ENCODE measurements around the gene FARP1. TPM values are rescaled to one million over a fixed set of nuclear protein-coding genes. Genes with fewer than 3 reads are reported as not detected.

Gene FARP1
- total and polyA plus RNA-seq, 2 of the 13 experiments (the other 11 are each of a cell fraction or from before 2014, with no cell fraction given), result 70.6 to 126 TPM

- Histone ChIP-seq H3K9me3 (ENCODE audit: low read length) (no peaks in the 10 kb centered on the region), H3K36me3 (replicated peaks in 1 of 2; ENCODE audit: control insufficient read depth in 1 of 2, insufficient read depth in 2 of 2, low read length in 2 of 2) (no peaks in the 10 kb centered on the region), H4K20me1 (ENCODE audit: insufficient read depth, low read length) (peaks cover 22% of the 10 kb centered on the region), H3K9ac (ENCODE audit: insufficient read depth, low read depth, low read length) (peak overlapping the region; percentile 85), H3K79me2 (ENCODE audit: insufficient read depth, low read length) (peaks cover 39% of the 10 kb centered on the region), H3K27me3 (ENCODE audit: control insufficient read depth in 1 of 2, insufficient read depth in 2 of 2, low read length in 2 of 2) (no peaks in the 10 kb centered on the region; a peak in 1 of 5 replicates), H3K4me2 (ENCODE audit: low read depth, low read length) (peak overlapping the region; percentile 99), H3K4me3 (replicated peaks in 1 of 3; ENCODE audit: insufficient read depth in 1 of 3, low read depth in 2 of 3, low read length in 3 of 3) (peak overlapping the region; percentile 77 to 92 (median 79)), H3K27ac (ENCODE audit: extremely low read length, insufficient read depth, low read length) (peak overlapping the region; percentile 88), H2AFZ (ENCODE audit: low read length) (no peak overlapping the region), H3K4me1 (ENCODE audit: insufficient read depth, low read length) (peaks cover 28% of the 10 kb centered on the region)
- intact Hi-C loops (cut with micrococcal nuclease; ENCODE audit: unreplicated experiment) (loop anchor here (10.0 kb wide), 2 partner anchors 263 to 287 kb away; no protein-coding TSS in a partner anchor), in situ Hi-C loops (cut with HindIII; ENCODE audit: extremely low pct_ligation_motif_present, low pct_unique_long_range_greater_than_20kb) (loop anchor here (10.0 kb wide), 1 partner anchor 133 kb away; no protein-coding TSS in a partner anchor)
- ATAC-seq (peak; percentile 52), DNase-seq (ENCODE audit: low spot score) (no peak), FAIRE-seq (no peak)
- TSS peak; percentile 60 for BruUV-seq (replicated peaks)
- ChIA-PET CTCF (ENCODE audit: low intra/inter-chr PET ratio, low total read pairs) (no interaction called here), POLR2A (interaction anchor here (0.8 to 1.1 kb wide), 5 partner anchors 94 to 159 kb away, joined by 3 to 5 read pairs (median 4); no protein-coding TSS in a partner anchor)
- 4% methylated on average over 15 of the region's 27 CpGs for WGBS (ENCODE audit: low lambda C conversion rate)
- peak; percentile 43 for TF ChIP-seq U2AF1 (optimal IDR thresholded peaks at IDR 0.05; ENCODE audit: low read depth, low read length)
- peak; percentile 78; the same call in 1 of the 2 replicates for TF ChIP-seq NAIF1 (CRISPR knock-in tag; IDR thresholded peaks at IDR 0.05; ENCODE audit: borderline replicate concordance)
- peak; percentile 44 for TF ChIP-seq ZNF329 (CRISPR knock-in tag; IDR thresholded peaks at IDR 0.05; ENCODE audit: low read depth)
- no peak for TF ChIP-seq KDM6A (CRISPR knock-in tag; IDR thresholded peaks at IDR 0.05; ENCODE audit: low read depth)
- TF ChIP-seq CBFB (CRISPR knock-in tag; IDR thresholded peaks at IDR 0.05), result 0 out of 2 replicates have a peak, but pooled peaks have one; percentile 16
- 0 out of 2 replicates have a peak, but pooled peaks have one; percentile 18 for TF ChIP-seq ZC3H13 (CRISPR knock-in tag; IDR thresholded peaks at IDR 0.05)
- TF ChIP-seq, protein P1, sequence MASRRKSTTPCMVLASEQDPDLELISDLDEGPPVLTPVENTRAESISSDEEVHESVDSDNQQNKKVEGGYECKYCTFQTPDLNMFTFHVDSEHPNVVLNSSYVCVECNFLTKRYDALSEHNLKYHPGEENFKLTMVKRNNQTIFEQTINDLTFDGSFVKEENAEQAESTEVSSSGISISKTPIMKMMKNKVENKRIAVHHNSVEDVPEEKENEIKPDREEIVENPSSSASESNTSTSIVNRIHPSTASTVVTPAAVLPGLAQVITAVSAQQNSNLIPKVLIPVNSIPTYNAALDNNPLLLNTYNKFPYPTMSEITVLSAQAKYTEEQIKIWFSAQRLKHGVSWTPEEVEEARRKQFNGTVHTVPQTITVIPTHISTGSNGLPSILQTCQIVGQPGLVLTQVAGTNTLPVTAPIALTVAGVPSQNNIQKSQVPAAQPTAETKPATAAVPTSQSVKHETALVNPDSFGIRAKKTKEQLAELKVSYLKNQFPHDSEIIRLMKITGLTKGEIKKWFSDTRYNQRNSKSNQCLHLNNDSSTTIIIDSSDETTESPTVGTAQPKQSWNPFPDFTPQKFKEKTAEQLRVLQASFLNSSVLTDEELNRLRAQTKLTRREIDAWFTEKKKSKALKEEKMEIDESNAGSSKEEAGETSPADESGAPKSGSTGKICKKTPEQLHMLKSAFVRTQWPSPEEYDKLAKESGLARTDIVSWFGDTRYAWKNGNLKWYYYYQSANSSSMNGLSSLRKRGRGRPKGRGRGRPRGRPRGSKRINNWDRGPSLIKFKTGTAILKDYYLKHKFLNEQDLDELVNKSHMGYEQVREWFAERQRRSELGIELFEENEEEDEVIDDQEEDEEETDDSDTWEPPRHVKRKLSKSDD (CRISPR knock-in tag; IDR thresholded peaks at IDR 0.05; ENCODE audit: low read depth), result 0 out of 2 replicates have a peak, but pooled peaks have one; percentile 0
- TF ChIP-seq ZSCAN30 (CRISPR knock-in tag; IDR thresholded peaks at IDR 0.05), result 0 out of 2 replicates have a peak, but pooled peaks have one; percentile 66
- TF ChIP-seq, protein P2, sequence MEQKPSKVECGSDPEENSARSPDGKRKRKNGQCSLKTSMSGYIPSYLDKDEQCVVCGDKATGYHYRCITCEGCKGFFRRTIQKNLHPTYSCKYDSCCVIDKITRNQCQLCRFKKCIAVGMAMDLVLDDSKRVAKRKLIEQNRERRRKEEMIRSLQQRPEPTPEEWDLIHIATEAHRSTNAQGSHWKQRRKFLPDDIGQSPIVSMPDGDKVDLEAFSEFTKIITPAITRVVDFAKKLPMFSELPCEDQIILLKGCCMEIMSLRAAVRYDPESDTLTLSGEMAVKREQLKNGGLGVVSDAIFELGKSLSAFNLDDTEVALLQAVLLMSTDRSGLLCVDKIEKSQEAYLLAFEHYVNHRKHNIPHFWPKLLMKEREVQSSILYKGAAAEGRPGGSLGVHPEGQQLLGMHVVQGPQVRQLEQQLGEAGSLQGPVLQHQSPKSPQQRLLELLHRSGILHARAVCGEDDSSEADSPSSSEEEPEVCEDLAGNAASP (CRISPR knock-in tag; IDR thresholded peaks at IDR 0.05; ENCODE audit: borderline replicate concordance), result 0 out of 2 replicates have a peak, but pooled peaks have one; percentile 7
- no peak for TF ChIP-seq KLF9 (CRISPR knock-in tag; IDR thresholded peaks at IDR 0.05; ENCODE audit: low read depth)
- peak; percentile 58; the same call in 1 of the 2 replicates for TF ChIP-seq ARID2 (CRISPR knock-in tag; IDR thresholded peaks at IDR 0.05; ENCODE audit: borderline replicate concordance)
- TF ChIP-seq, protein P3, sequence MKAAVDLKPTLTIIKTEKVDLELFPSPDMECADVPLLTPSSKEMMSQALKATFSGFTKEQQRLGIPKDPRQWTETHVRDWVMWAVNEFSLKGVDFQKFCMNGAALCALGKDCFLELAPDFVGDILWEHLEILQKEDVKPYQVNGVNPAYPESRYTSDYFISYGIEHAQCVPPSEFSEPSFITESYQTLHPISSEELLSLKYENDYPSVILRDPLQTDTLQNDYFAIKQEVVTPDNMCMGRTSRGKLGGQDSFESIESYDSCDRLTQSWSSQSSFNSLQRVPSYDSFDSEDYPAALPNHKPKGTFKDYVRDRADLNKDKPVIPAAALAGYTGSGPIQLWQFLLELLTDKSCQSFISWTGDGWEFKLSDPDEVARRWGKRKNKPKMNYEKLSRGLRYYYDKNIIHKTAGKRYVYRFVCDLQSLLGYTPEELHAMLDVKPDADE (CRISPR knock-in tag; IDR thresholded peaks at IDR 0.05), result peak; percentile 19; the same call in 1 of the 2 replicates
- TF ChIP-seq BCL6 (CRISPR knock-in tag; IDR thresholded peaks at IDR 0.05), result peak; percentile 4; the same call in 1 of the 2 replicates
- TF ChIP-seq, protein P4, sequence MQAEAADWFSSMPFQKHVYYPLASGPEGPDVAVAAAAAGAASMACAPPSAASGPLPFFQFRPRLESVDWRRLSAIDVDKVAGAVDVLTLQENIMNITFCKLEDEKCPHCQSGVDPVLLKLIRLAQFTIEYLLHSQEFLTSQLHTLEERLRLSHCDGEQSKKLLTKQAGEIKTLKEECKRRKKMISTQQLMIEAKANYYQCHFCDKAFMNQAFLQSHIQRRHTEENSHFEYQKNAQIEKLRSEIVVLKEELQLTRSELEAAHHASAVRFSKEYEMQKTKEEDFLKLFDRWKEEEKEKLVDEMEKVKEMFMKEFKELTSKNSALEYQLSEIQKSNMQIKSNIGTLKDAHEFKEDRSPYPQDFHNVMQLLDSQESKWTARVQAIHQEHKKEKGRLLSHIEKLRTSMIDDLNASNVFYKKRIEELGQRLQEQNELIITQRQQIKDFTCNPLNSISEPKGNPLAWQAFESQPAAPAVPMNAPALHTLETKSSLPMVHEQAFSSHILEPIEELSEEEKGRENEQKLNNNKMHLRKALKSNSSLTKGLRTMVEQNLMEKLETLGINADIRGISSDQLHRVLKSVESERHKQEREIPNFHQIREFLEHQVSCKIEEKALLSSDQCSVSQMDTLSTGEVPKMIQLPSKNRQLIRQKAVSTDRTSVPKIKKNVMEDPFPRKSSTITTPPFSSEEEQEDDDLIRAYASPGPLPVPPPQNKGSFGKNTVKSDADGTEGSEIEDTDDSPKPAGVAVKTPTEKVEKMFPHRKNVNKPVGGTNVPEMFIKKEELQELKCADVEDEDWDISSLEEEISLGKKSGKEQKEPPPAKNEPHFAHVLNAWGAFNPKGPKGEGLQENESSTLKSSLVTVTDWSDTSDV (CRISPR knock-in tag; IDR thresholded peaks at IDR 0.05), result 0 out of 2 replicates have a peak, but pooled peaks have one; percentile 42
Observed at GRCh38 chr13:98141509-98142379, 1.1 kb upstream of the FARP1 start.

All from HepG2 (cell line).